Eye (tissue), 1 donor: ENCODE results near the gene ARPP21.
A peak's percentile ranks its signal among the peaks of the same experiment; 100 is the strongest.

ENCODE experiments used
- DNase-seq: peaks from one replicate; pipeline ENCODE4 v3.0.0-alpha.2; 2015

ARPP21 gene

DNA sequence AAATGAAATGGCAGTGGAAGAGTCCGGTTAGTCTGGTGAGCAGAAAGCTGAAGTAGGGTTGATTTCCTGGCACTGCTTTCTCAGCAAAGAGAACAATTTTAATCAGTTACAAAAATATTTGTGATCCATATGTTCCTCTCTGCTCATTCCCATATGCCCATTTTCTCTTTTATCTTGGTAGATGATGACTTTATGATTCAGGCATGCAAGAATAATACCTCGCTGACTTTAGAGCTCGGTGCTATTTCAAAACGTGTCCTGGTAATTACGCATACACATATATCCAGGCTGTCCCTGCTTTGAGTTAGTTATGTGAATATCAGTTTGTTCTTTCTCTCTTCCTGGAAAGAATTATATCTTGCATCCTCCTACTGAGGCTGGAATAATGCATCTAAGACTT, 38.5 kb downstream of the ARPP21 start:
- DNase-seq, result no peak

DNA sequence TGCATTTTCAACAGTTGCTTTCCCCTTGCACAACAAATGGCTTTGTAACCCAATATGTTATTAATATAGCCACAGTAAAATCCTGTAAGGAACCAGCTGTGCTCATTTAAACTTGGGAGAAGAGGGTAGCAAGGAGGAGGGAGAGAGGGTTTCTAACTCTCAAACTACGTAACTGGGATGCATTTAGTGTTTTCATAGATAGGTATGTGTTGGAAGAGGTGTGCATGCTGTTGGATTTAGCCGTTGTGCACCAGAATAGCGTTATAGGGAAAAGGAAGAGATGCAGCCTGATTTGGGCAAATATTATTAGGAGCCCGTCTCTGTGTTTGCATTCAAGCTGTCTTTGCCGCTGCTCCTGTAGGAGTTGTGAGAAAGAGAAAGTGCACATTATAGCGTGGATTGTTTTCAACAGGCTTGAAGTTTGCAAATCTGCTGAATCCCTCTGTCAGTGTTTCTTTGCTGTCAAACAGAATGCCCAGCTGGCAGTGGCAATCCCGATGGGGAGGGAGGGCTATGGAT, 39.4 kb downstream of the ARPP21 start:
- DNase-seq, result no peak

DNA sequence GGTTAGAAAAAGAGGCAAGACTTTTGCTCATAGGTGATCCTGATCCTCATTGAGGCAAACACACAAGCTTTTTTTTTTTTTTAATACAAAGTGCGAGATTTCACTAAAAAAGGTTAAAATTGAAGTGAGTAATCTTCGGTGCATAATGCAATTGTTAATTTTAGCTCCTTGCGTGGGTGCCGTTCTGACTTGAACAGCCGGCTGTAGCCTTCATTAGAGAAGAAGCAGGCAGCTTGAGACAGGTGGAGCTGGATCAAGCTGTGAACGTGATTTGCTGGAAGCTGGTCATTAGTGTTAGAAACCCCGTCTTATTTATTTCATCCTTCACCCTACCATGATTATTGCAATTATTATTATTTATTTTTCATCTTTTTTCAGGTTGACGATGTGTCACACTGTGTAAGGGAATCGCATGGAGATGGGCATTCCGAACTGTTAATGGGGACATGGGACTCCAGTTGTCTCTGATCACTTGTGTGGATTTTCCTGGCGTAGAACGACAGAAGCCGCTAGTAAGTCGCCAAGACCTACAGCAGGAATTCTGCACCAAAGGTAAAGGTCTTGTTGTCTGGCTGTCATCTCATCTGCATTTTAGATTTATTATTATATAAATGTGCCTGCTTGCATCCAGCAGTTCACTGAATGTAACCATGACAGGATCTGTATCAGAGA, 40.2 kb downstream of the ARPP21 start:
- DNase-seq, result no peak

DNA sequence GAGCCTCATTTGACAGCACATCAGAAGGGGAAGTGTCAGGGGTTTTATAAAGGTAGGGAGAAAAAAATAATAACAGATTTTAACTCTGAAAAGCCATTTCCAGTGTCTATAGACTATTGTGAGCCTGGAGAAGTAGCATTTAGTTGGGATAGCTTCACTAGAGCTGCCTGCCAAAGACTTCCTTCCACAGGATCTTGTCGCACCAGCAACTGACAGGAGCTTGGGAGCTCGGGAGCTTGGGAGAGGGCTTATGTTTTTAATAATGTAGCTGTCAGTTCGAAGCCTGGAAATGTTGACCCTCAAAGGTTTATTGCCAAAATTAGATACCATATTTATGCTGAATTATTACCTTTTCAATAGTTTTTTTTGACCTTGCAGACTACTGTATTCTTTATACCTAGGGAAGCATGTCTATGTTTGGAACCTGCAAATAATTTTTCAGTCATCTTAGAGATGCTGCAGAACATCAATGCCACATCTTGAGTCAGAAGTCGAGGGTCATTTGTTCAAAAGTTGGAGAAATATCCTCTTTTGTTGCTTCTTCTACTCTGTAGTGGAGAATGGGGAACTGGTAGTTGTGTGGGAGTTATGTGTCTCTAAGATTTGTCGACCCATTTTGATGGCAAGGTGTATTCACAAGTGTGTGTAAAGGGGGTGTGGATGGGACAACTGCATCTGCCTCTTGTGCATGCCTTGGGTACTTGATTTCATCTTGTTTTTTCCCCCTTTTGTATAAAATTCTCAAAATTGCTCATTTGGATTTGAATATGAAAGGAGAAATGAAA, 41.7 kb downstream of the ARPP21 start:
- DNase-seq, result no peak

- DNase-seq, result no peak
These were observed 45.8 kb downstream of the ARPP21 start for GRCh38 chr3:35685153-35685552.

- DNase-seq, result no peak
These were observed 49.5 kb downstream of the ARPP21 start for GRCh38 chr3:35688826-35689225.

DNA sequence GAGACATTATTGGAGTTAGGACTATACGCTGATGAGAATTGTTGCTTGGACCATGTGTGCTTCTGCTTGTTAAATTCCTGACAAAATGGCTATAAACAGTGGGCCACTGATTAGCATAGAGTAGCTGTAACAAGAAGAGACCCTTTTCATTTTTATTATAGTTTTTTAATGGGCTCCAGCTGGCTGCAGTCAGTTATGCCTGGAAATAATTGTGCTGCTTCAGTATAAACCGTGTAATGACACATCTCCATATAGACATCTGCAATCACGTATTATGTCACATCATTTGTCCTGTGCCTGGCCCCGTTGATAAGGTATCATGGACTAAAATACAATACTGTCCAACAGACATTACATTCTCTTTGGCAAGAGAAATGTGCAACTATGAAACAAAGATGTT, 50.9 kb downstream of the ARPP21 start:
- no peak for DNase-seq

DNA sequence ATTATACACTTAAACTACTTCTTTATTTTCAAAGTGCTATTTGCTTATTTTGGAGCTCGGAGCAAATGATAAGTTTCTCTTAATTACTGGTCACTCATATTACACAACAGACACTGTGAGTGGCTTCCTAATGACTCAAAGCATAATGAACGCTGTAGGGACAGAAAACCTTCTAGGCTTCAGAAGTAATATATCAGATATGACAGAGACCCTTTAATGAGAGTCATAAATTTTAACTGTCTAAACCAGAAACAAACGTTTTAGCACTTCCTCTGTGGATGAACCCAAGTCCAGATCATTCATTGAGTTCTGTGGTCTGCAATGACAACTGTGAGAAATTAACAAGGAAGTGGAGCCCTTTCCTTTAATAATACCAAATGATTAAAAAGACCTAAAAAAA, 66.6 kb downstream of the ARPP21 start:
- no peak for DNase-seq

GRCh38 chr3:35707904-35708303, 68.6 kb downstream of the ARPP21 start:
- DNase-seq, result no peak

DNA sequence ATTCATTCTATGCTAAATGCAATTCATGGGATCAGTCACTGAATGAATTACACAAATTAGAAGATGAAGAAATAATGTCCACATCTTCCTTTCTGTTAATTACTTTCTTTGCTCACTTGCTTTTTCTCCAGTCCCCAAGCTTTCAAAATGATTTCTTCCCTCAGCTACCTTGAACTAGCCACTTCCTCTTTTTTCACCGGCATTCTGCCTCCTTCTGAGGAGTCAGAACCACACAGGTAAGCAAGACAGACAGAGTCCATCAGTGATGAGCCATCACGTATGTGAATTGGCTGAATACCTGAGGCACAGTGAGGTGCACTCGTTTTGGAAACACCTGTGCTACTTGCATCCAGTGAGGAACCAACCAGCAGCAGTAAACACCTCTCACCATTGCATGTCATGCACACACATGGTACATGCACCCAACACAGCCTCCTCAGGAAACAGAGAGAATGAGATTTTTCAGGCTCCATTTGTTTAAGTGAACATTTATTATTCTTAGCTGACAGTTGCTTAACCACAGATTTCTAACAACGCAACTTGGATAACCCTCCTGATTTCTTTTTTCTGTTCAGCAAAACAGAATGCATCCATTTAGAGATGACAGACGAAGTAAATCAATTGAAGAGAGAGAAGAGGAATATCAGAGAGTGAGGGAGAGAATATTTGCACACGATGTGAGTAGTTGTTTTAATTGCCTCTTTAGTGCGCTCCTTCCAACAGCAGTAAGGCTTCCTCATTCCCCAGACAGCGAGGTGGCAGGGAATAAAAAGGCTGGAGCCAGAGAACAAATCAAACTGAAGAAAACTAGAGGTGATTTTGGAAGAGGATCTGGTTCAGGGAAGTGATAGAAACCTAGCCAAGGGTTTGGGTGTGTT, 69.3 kb downstream of the ARPP21 start:
- no peak for DNase-seq

- DNase-seq, result no peak
These were observed 70.4 kb downstream of the ARPP21 start for GRCh38 chr3:35709691-35710090.

DNA sequence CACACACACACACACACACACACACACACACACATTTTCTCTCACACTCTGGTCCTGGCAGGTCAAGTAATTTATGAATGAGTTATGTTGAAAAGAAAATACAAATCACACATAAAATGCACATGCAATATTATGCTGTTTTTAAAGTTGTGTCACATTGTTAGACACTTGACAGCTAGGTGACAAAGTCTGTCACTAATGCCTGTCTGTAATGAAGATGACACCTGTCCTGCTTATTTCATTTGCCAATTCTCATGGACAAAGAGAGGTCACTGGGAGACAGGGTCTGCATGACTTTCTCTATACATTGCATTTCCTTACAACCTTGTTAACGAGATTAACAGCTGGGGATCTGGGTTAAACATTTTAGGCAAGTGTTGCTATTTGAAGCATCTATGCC, 71.2 kb downstream of the ARPP21 start:
- no peak for DNase-seq

DNA sequence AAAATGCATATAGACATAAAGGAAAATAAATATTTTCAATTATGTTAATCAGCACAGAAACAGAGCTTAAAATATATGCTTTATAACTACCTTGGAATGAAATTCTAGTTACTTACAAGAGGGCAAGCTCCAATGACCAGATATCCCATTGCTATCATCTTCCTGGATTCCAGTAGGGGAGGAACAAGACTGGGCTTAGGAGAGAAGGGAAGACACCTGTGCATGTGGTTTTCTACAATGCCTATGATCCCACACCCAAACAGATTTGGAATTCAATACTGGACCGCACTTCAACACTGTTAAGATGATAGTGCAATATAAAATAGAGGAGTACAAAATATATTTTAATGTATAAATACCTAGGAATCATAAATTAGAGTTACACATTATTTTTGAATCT, 79.6 kb downstream of the ARPP21 start:
- DNase-seq, result no peak

- DNase-seq, result no peak
These were observed 82.3 kb downstream of the ARPP21 start for GRCh38 chr3:35721628-35722027.

- DNase-seq, result no peak
These were observed 83.6 kb downstream of the ARPP21 start for GRCh38 chr3:35722902-35723301.

- no peak for DNase-seq
These were observed 84.3 kb downstream of the ARPP21 start for GRCh38 chr3:35723480-35724097.

GRCh38 chr3:35724106-35724505, 84.8 kb downstream of the ARPP21 start:
- no peak for DNase-seq

DNA sequence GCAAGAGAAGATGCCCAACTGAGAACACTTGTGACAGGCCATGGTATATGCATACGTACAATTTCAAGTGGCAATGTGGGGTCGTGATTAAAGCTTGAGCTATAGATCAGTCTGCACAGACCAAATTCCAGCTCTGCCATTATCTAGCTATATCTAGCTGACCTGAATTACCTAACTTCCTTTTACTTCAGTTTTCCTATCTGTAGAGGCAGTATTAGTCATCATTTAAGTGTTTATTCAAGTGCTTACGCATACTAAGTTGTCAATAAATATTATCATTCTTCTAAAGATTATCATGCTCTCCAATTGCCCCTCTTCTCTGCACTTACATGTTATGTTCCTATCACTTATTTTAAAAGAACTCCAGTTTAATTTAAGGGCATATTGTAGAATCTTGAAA, 87.9 kb downstream of the ARPP21 start:
- DNase-seq, result no peak

DNA sequence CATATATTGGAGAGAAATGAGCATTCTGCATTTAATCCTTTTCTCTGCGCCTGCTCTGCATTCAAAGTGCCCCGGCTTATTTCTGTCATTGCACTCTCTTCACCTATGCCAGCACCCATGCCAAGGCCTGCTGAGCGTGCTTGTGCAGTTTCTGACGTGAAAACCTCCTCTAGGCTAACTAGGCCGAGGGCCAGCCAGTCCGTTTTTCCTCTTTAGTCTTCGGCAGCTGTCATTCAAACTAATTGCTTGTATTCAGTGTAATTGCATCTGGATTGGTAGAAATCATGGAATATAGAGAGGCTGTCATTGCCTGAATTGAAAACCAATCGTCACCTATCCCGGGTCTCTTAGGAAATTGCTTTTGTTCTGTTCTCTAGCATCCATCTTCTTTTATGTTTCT, 94.0 kb downstream of the ARPP21 start:
- peak; percentile 22 for DNase-seq

GRCh38 chr3:35733864-35734263, 94.5 kb downstream of the ARPP21 start:
- DNase-seq, result no peak

DNA sequence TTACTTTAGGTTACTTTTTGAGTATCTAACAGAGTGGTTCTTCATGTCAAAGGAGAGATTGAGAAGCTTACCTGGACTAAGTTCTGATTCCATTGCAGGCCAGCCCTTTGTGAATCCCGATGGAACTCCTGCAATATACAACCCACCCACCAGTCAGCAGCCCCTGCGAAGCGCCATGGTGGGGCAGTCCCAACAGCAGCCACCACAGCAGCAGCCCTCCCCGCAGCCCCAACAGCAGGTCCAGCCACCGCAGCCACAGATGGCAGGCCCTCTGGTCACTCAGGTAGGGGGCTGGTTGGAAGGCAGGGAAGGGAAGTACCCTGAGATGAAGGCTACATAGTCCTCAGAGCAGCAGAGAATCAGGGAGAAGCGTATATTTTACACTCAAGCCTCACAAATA, 97.8 kb downstream of the ARPP21 start:
- DNase-seq, result no peak

- DNase-seq, result no peak
These were observed 98.2 kb downstream of the ARPP21 start for GRCh38 chr3:35737527-35737926.
